GM12891 (cell line): ENCODE data around the gene EVPL.

Experiments used
- POLR2A ChIP-seq: IDR thresholded peaks from 2 replicates; pipeline ENCODE4 v1.6.1; 2011; ENCODE audit warnings: low read depth, low read length, control low read depth
- POLR2AphosphoS5 ChIP-seq: IDR thresholded peaks from 2 replicates; pipeline ENCODE4 v1.6.1; 2011; ENCODE audit warnings: low read depth, low read length, control low read depth
- POU2F2 ChIP-seq: IDR thresholded peaks from 2 replicates; pipeline ENCODE4 v1.6.1; 2011; ENCODE audit warnings: low read depth, mild to moderate bottlenecking, control low read depth, low read length, moderate library complexity
- SPI1 ChIP-seq: IDR thresholded peaks from 2 replicates; pipeline ENCODE4 v1.6.1; 2011; ENCODE audit warnings: low read depth, low read length, control low read depth
- TAF1 ChIP-seq: IDR thresholded peaks from 2 replicates; pipeline ENCODE4 v1.6.1; 2011; ENCODE audit warnings: low read depth, low read length, control low read depth

GRCh38 chr17:76033139-76033538 is 6.0 kb upstream of the EVPL start:
- TF ChIP-seq TAF1 (no peak), POLR2AphosphoS5 (no peak), POLR2A (no peak), SPI1 (no peak), POU2F2 (no peak)
